ENCODE measurements around the gene CLK3. TPM values are rescaled to one million over a fixed set of nuclear protein-coding genes. Genes with fewer than 3 reads are reported as not detected.
A peak's percentile ranks its signal among the peaks of the same experiment; 100 is the strongest.

Gene CLK3
- polyA plus RNA-seq, 2 of the 4 experiments (the other 2 are of a cell fraction), result 35.7 to 48.2 TPM

DNA sequence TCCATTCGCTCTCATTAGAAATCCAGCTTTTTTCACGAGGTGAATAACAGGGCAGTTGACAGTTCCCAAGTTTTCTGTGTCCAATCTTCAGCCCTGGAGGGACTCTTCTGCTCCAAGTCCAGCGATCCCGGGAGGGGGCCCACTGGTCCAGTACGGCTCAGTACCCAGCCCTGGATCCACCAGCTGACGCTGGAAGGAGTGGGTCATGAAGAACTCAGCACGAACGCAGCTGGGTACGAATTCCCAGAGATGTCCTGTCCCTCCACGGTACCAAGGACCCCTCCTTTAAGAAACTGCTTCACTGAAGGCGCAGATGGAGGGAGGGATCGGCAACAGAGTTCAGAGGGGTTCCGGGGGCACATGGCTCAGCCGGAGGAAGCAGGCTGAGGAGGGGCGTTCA is 16.5 kb upstream of the CLK3 start:
- ATAC-seq (no peak), DNase-seq (ENCODE audit: low read depth in 1 of 2, low spot score in 1 of 2) (no peak), FAIRE-seq (no peak)
- 93% methylated on average over 11 of the region's 15 CpGs for whole genome bisulfite sequencing (ENCODE audit: missing lambda C conversion rate)
- Histone ChIP-seq H3K9me3 (no peaks in the 10 kb centered on the region), H3K4me1 (peaks cover 11% of the 10 kb centered on the region; the same call in 2 of the 3 replicates), H3K27ac (peak overlapping the region; percentile 88 to 90; a peak in 4 of 6 replicates), H3K4me3 (peak overlapping the region; percentile 63; the same call in 2 of the 3 replicates), H3K4me2 (peak overlapping the region; percentile 91)
- POLR2A ChIA-PET, result interaction anchor here (2.2 kb wide), 1 partner anchor 58 kb away, joined by 14 read pairs; the partner anchor contains the start of gene ARID3B
- CTCF ChIA-PET, result interaction anchor here (1.0 to 1.1 kb wide), 3 partner anchors 15 to 172 kb away, joined by 3 read pairs; no protein-coding TSS in a partner anchor
- TF ChIP-seq MAFK (IDR thresholded peaks at IDR 0.05; ENCODE audit: partially characterized antibody), result no peak

DNA sequence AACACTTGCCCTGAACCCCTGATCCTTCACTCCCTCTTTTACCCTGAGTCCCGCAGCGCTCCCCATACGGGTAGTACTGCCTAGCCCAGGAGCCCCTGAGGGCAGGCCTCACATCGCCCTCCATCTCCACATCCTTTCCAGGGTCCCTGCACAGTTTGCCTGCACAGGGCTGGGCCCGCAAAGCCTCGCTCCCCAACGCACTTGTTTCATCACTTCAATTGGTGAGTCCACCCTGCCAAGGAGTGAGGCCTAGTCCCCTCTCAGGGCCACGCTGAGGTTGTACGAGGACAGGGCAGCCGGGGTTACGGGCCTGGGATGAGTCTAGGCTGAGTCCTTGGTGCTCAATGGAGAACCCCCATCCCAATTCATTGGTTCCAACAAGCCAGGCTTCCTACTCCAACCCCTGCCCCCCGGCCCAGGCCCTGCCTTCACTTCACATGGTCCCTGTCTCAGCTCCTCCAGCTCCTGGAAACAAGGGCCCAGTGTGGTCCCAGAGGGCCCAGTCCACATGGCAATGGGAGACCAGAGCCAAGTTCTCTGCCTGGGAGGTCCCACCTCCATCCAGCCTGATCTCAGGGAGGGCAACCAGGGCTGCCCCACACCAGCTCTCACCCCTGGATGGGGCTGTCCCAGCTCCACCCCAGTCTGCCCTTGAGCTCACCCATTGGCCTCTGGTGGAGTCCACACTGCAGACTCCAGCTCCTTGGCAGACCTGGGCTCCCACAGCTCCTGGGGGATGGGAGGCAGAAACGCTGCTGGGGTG is 12.4 kb upstream of the CLK3 start:
- ChIA-PET CTCF (interaction anchor here (0.6 to 1.8 kb wide), 3 partner anchors 10 to 172 kb away, joined by 3 to 6 read pairs (median 4); no protein-coding TSS in a partner anchor), POLR2A (no interaction called here)
- H3K4me1 ChIP-seq, result 0 out of 3 replicates have a peak, but pooled peaks cover 6% of the 10 kb centered on the region
- TF ChIP-seq, protein P1, sequence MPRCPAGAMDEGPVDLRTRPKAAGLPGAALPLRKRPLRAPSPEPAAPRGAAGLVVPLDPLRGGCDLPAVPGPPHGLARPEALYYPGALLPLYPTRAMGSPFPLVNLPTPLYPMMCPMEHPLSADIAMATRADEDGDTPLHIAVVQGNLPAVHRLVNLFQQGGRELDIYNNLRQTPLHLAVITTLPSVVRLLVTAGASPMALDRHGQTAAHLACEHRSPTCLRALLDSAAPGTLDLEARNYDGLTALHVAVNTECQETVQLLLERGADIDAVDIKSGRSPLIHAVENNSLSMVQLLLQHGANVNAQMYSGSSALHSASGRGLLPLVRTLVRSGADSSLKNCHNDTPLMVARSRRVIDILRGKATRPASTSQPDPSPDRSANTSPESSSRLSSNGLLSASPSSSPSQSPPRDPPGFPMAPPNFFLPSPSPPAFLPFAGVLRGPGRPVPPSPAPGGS (IDR thresholded peaks at IDR 0.05), result no peak
- TF ChIP-seq MAZ (IDR thresholded peaks at IDR 0.05; ENCODE audit: borderline replicate concordance, low read depth, low read length), result no peak
- TF ChIP-seq PHF8 (IDR thresholded peaks at IDR 0.05; ENCODE audit: borderline replicate concordance, low read depth), result no peak
- TF ChIP-seq, protein P2, sequence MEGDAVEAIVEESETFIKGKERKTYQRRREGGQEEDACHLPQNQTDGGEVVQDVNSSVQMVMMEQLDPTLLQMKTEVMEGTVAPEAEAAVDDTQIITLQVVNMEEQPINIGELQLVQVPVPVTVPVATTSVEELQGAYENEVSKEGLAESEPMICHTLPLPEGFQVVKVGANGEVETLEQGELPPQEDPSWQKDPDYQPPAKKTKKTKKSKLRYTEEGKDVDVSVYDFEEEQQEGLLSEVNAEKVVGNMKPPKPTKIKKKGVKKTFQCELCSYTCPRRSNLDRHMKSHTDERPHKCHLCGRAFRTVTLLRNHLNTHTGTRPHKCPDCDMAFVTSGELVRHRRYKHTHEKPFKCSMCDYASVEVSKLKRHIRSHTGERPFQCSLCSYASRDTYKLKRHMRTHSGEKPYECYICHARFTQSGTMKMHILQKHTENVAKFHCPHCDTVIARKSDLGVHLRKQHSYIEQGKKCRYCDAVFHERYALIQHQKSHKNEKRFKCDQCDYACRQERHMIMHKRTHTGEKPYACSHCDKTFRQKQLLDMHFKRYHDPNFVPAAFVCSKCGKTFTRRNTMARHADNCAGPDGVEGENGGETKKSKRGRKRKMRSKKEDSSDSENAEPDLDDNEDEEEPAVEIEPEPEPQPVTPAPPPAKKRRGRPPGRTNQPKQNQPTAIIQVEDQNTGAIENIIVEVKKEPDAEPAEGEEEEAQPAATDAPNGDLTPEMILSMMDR (IDR thresholded peaks at IDR 0.05), result no peak
- no peak for TF ChIP-seq CHD4 (IDR thresholded peaks at IDR 0.05; ENCODE audit: borderline replicate concordance)
- TF ChIP-seq CHD2 (IDR thresholded peaks at IDR 0.05; ENCODE audit: low read length, partially characterized antibody), result no peak
- no peak for TF ChIP-seq BHLHE40 (IDR thresholded peaks at IDR 0.05; ENCODE audit: low read depth, low read length)
- TF ChIP-seq EHMT2 (IDR thresholded peaks at IDR 0.05; ENCODE audit: low read depth), result no peak
- no peak for TF ChIP-seq CBX8 (IDR thresholded peaks at IDR 0.05)
- no peak for TF ChIP-seq ZC3H11A (IDR thresholded peaks at IDR 0.05)
- TF ChIP-seq CBX2 (IDR thresholded peaks at IDR 0.05; ENCODE audit: borderline replicate concordance, low read depth), result no peak
- H3K9me3 ChIP-seq, result no peaks in the 10 kb centered on the region
- no peak overlapping the region for H3K4me3 ChIP-seq
- 92% methylated on average over 8 of the region's 13 CpGs for WGBS (ENCODE audit: missing lambda C conversion rate)
- no peak overlapping the region for H3K4me2 ChIP-seq
- H3K27ac ChIP-seq, result no peak overlapping the region
- DNase-seq (ENCODE audit: low read depth in 1 of 2, low spot score in 1 of 2), result no peak
- no peak for FAIRE-seq
- ATAC-seq, result no peak

DNA sequence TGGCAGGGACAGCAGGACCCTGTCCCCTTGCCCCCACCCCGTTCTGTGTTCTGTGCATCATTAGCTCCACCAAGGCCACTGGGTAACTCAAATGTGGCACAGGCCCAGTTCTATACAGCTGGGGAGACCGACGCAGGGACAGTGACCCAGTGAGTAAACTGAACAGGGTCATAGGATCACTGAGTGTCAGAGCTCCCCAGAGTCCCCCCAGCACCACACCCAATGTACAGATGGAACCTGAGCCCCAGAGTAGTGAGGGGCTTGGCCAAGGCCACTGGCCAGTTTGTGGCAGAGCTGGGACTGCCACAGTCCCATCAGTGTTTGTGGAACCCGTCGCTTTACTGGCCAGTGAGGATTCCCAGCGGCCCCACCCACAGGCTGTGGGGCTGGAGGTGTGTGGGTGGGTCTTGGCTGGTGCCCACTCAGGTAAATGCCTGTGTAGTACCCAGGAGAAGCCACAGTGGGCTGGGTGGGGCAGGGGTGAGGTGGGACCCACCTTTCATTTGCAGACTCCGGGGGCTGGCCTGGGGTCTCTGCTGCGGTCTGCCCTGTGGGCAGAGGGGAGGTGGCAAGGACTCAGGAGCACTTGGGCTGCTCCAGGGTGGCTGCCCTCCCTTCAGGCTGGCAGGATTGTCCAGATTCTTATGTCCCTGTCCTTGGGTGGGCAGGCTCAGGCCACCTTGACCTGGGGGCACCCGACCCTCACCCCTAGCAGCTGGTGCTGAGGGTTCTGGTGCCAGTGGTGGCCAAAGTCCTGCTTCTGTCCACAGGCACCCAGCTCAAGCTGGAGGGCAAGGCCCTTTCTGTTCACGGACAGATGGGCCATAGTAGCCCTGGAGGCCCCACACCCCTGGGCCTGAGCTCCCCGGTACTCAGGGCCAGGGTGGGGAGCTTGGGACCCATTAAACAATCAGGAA is 11.6 kb upstream of the CLK3 start:
- no peak for FAIRE-seq

More for the DNA sequence above, 11.6 kb upstream of the CLK3 start:
- ATAC-seq, result no peak
- DNase-seq (ENCODE audit: low read depth in 1 of 2, low spot score in 1 of 2), result no peak
- ChIA-PET CTCF (interaction anchor here (0.6 to 1.8 kb wide), 5 partner anchors 9 to 173 kb away, joined by 3 to 6 read pairs (median 4); no protein-coding TSS in a partner anchor), POLR2A (no interaction called here)
- Histone ChIP-seq H3K4me3 (no peak overlapping the region), H3K27ac (no peak overlapping the region), H3K9me3 (no peaks in the 10 kb centered on the region), H3K4me2 (no peak overlapping the region), H3K4me1 (0 out of 3 replicates have a peak, but pooled peaks cover 5% of the 10 kb centered on the region)
- 93% methylated on average over 3 of the region's 11 CpGs for WGBS (ENCODE audit: missing lambda C conversion rate)
- no peak for TF ChIP-seq ESRRA (IDR thresholded peaks at IDR 0.05; ENCODE audit: borderline replicate concordance, low read length)
